H1 (cell line): Measurements from ENCODE around the gene STAT1. TPM values are rescaled to one million over a fixed set of nuclear protein-coding genes. Genes with fewer than 3 reads are reported as not detected.

ENCODE experiments used
- CTCF ChIA-PET: fragments of 300-600 bp; sonication (Branson Sonifier 250); formaldehyde crosslinking; loops from one replicate; lab custom pipeline; 2021; ENCODE audit not compliant: partially characterized antibody; lab: Charles Lee
- POLR2A ChIA-PET: fragments of 300-600 bp; sonication (Branson Sonifier 250); formaldehyde crosslinking; loops from one replicate; lab custom pipeline; 2021; ENCODE audit warnings: inconsistent platforms; ENCODE audit not compliant: partially characterized antibody; lab: Charles Lee
- DNase-seq, 2 experiments: peaks; one replicate each; pipeline versions ENCODE4 v3.0.0 to v3.0.0-alpha.2; 2010 to 2022; ENCODE audit warnings: low spot score in 2 of 2, low read depth in 1 of 2, mixed read lengths in 1 of 2
- FAIRE-seq: peaks from 2 replicates; lab custom pipeline; 2011; peaks lifted over from hg19 to GRCh38; lab: Jason Lieb, UNC
- H2AFZ ChIP-seq: 2 replicates; pipeline ENCODE4 v1.8.1; 2012; ENCODE audit warnings: low read length, inconsistent platforms
- H2AK5ac ChIP-seq: 2 replicates; pipeline ENCODE4 v1.6.1; 2013; ENCODE audit warnings: low read depth, low read length
- H2BK120ac ChIP-seq: replicated peaks from 2 replicates; pipeline ENCODE3; 2013; ENCODE audit warnings: low read depth, low read length, inconsistent platforms
- H2BK12ac ChIP-seq: 2 replicates; pipeline ENCODE4 v1.6.1; 2013; ENCODE audit warnings: low read depth, low read length
- H2BK15ac ChIP-seq: 2 replicates; pipeline ENCODE4 v1.6.1; 2013; ENCODE audit warnings: low read length
- H2BK20ac ChIP-seq: 2 replicates; pipeline ENCODE4 v1.6.1; 2013; ENCODE audit warnings: low read length
- H2BK5ac ChIP-seq: 2 replicates; pipeline ENCODE4 v1.6.1; 2013; ENCODE audit warnings: low read depth, low read length
- H3K14ac ChIP-seq: 2 replicates; pipeline ENCODE4 v1.6.1; 2013; ENCODE audit warnings: inconsistent platforms; ENCODE audit not compliant: insufficient read length
- H3K18ac ChIP-seq: 2 replicates; pipeline ENCODE4 v1.6.1; 2013; ENCODE audit warnings: low read length; ENCODE audit errors: extremely low read depth
- H3K23ac ChIP-seq: 2 replicates; pipeline ENCODE4 v1.6.1; 2013; ENCODE audit warnings: inconsistent platforms; ENCODE audit not compliant: insufficient read length
- H3K23me2 ChIP-seq: 2 replicates; pipeline ENCODE4 v1.6.1; 2013; ENCODE audit warnings: low read depth, low read length
- H3K27ac ChIP-seq: 2 replicates; pipeline ENCODE4 v1.6.1; 2011; ENCODE audit warnings: low read depth, low read length, inconsistent platforms
- H3K27me3 ChIP-seq, 4 experiments: replicated peaks in 1 of 4; 1 replicate in 1 of 4; 2 replicates in 3 of 4; pipeline versions ENCODE4 v1.6.1 to v1.8.1; 2011 to 2013; ENCODE audit warnings: low read length in 3 of 4, mild to moderate bottlenecking in 3 of 4, inconsistent platforms in 2 of 4, mixed read lengths in 2 of 4, moderate library complexity in 1 of 4; ENCODE audit not compliant: control insufficient read depth in 3 of 4, insufficient read depth in 3 of 4; ENCODE audit errors: extremely low read depth in 1 of 4
- H3K36me3 ChIP-seq, 4 experiments: 2 replicates each; pipeline versions ENCODE4 v1.6.1 to v1.8.1; 2011 to 2013; ENCODE audit warnings: mild to moderate bottlenecking in 4 of 4, low read length in 3 of 4, moderate library complexity in 2 of 4, control low read depth in 1 of 4, inconsistent platforms in 1 of 4; ENCODE audit not compliant: insufficient read depth in 4 of 4, control insufficient read depth in 2 of 4
- H3K4ac ChIP-seq: replicated peaks from 2 replicates; pipeline ENCODE3; 2013; ENCODE audit warnings: low read length, low read depth, mixed read lengths, inconsistent platforms; ENCODE audit not compliant: insufficient read length
- H3K4me1 ChIP-seq, 4 experiments: replicated peaks in 1 of 4; 1 replicate in 1 of 4; 2 replicates in 3 of 4; pipeline versions ENCODE4 v1.6.1 to v1.8.1; 2011 to 2013; ENCODE audit warnings: low read length in 3 of 4, inconsistent platforms in 2 of 4, mixed read lengths in 1 of 4; ENCODE audit not compliant: insufficient read depth in 4 of 4, control insufficient read depth in 3 of 4
- H3K4me2 ChIP-seq, 2 experiments: 2 replicates each; pipeline versions ENCODE4 v1.6.1 to v1.8.1; 2011 to 2013; ENCODE audit warnings: low read depth in 2 of 2, low read length in 2 of 2, control low read depth in 1 of 2, inconsistent platforms in 1 of 2, mild to moderate bottlenecking in 1 of 2; ENCODE audit not compliant: insufficient read depth in 1 of 2
- H3K4me3 ChIP-seq, 4 experiments: fragments of 200-600, 300-600 bp in 1 of 4; sonication (generic), shearing (Covaris generic), sonication (Bioruptor Twin) in 1 of 4; 2 replicates each; pipeline versions ENCODE4 v1.5.1 to v1.8.1; 2011 to 2016; ENCODE audit warnings: low read length in 4 of 4, low read depth in 3 of 4, control low read depth in 2 of 4, inconsistent platforms in 2 of 4, mild to moderate bottlenecking in 2 of 4, mixed read lengths in 1 of 4, moderate library complexity in 1 of 4; ENCODE audit not compliant: insufficient read depth in 2 of 4; ENCODE audit errors: extremely low read depth in 1 of 4
- H3K56ac ChIP-seq: replicated peaks from 2 replicates; pipeline ENCODE3; 2013; ENCODE audit warnings: low read depth, mild to moderate bottlenecking, mixed read lengths, low read length, inconsistent platforms; ENCODE audit not compliant: insufficient read length
- H3K79me1 ChIP-seq: 2 replicates; pipeline ENCODE4 v1.6.1; 2013; ENCODE audit warnings: low read depth, low read length, control low read depth
- H3K79me2 ChIP-seq, 2 experiments: 2 replicates each; pipeline versions ENCODE4 v1.6.1 to v1.8.1; 2012 to 2013; ENCODE audit warnings: low read length in 2 of 2, mild to moderate bottlenecking in 2 of 2, inconsistent platforms in 1 of 2; ENCODE audit not compliant: insufficient read depth in 2 of 2, control insufficient read depth in 1 of 2
- H3K9ac ChIP-seq, 4 experiments: replicated peaks in 1 of 4; 1 replicate in 1 of 4; 2 replicates in 3 of 4; pipeline versions ENCODE4 v1.6.1 to v1.8.1; 2011 to 2013; ENCODE audit warnings: low read depth in 3 of 4, low read length in 3 of 4, control low read depth in 2 of 4, mild to moderate bottlenecking in 2 of 4, moderate library complexity in 2 of 4, inconsistent platforms in 1 of 4; ENCODE audit errors: extremely low read depth in 1 of 4
- H3K9me3 ChIP-seq, 2 experiments: 2 replicates each; pipeline versions ENCODE4 v1.6.1 to v1.8.1; 2012 to 2013; ENCODE audit warnings: mild to moderate bottlenecking in 2 of 2, moderate library complexity in 2 of 2, control low read depth in 1 of 2, inconsistent platforms in 1 of 2, low read depth in 1 of 2, low read length in 1 of 2, mixed read lengths in 1 of 2; ENCODE audit not compliant: insufficient read depth in 2 of 2
- H4K20me1 ChIP-seq, 2 experiments: replicated peaks in 1 of 2; 2 replicates each; pipeline versions ENCODE3 to v1.8.1; 2011 to 2013; ENCODE audit warnings: inconsistent platforms in 2 of 2, low read length in 2 of 2, mild to moderate bottlenecking in 1 of 2; ENCODE audit not compliant: insufficient read depth in 2 of 2, control insufficient read depth in 1 of 2
- H4K5ac ChIP-seq: 2 replicates; pipeline ENCODE4 v1.6.1; 2013; ENCODE audit warnings: low read length, low read depth, mixed read lengths, inconsistent platforms; ENCODE audit not compliant: insufficient read length
- H4K8ac ChIP-seq: 2 replicates; pipeline ENCODE4 v1.8.0; 2013; ENCODE audit warnings: mild to moderate bottlenecking, moderate library complexity, low read length, inconsistent platforms; ENCODE audit not compliant: insufficient read depth; ENCODE audit errors: extremely low read depth
- H4K91ac ChIP-seq: replicated peaks from 2 replicates; pipeline ENCODE3; 2013; ENCODE audit warnings: low read length, mixed read lengths, inconsistent platforms; ENCODE audit not compliant: insufficient read length
- KDM4A ChIP-seq: IDR thresholded peaks from one replicate; pipeline ENCODE4 v1.7.1; 2012; ENCODE audit warnings: low read depth, mild to moderate bottlenecking, moderate library complexity, low read length, inconsistent platforms; ENCODE audit not compliant: severe bottlenecking
- KDM5A ChIP-seq: fragments of 200-600 bp; IDR thresholded peaks from 2 replicates; pipeline ENCODE4 v1.7.1; 2012; ENCODE audit warnings: mild to moderate bottlenecking, low read length, inconsistent platforms, mixed read lengths
- SAP30 ChIP-seq: fragments of 300-600 bp; sonication (generic); IDR thresholded peaks from 2 replicates; pipeline ENCODE4 v1.7.1; 2012; ENCODE audit warnings: low read length, moderate library complexity, mild to moderate bottlenecking, inconsistent platforms; ENCODE audit not compliant: insufficient read depth, insufficient replicate concordance
- SIN3A ChIP-seq, 2 experiments: IDR thresholded peaks in 1 of 2; conservative IDR thresholded peaks in 1 of 2; 2 replicates each; pipeline ENCODE4 v1.6.1; 2011 to 2012; ENCODE audit warnings: low read length in 2 of 2, improper control_type of control experiment in 1 of 2, low read depth in 1 of 2, mild to moderate bottlenecking in 1 of 2
- SP2 ChIP-seq: IDR thresholded peaks from 2 replicates; pipeline ENCODE4 v1.6.1; 2012; ENCODE audit warnings: mild to moderate bottlenecking, low read length, inconsistent platforms
- TEAD4 ChIP-seq: IDR thresholded peaks from 2 replicates; pipeline ENCODE4 v1.6.1; 2012; ENCODE audit warnings: low read depth, low read length, inconsistent platforms, mixed read lengths
- ZNF274 ChIP-seq: IDR thresholded peaks from 2 replicates; pipeline ENCODE4 v1.7.0; 2012; ENCODE audit warnings: low read length, borderline replicate concordance; ENCODE audit errors: extremely low read depth
- WGBS, 2 experiments: shearing (Covaris generic) in 1 of 2; methylation state at CpG; one replicate each; pipeline versions ENCODE4 v1.1.6 to v1.1.7; 2013 to 2015; ENCODE audit warnings: low lambda C conversion rate in 2 of 2, mixed read lengths in 2 of 2, inconsistent platforms in 1 of 2, low coverage in 1 of 2, missing lambda C conversion rate in 1 of 2; ENCODE audit not compliant: insufficient replicate concordance in 2 of 2, insufficient coverage in 1 of 2, insufficient read length in 1 of 2; ENCODE audit errors: extremely low coverage in 1 of 2, missing lambda C conversion rate in 1 of 2; 5-methylcytosine and 5-hydroxymethylcytosine counted together
- polyA plus RNA-seq, 7 experiments: library from polyadenylated mRNA; depleted of rRNA in 3 of 7; stranded (reverse) in 5 of 7; unstranded in 2 of 7; fragments of >200 nt in 5 of 7; fragments of 200-250 nt in 2 of 7; gene quantifications; 1 replicate in 5 of 7; 2 replicates in 1 of 7; 4 replicates in 1 of 7; pipeline versions ENCODE4 v1.2.1 to v1.2.3, GENCODE V29; 2011 to 2013; ENCODE audit warnings: missing spikeins in 2 of 7, mixed read lengths in 2 of 7
- total RNA-seq: library from RNA; stranded (reverse); fragmentation: NEBNext Ultra II Directional; extraction: Animal tissue kit (Norgen Biotek cat#: 25700); gene quantifications from 2 replicates; pipeline ENCODE4 v1.2.1, GENCODE V29; 2021

STAT1 gene
- total and polyA plus RNA-seq, 2 of the 8 experiments (the other 6 are each of a cell fraction or from before 2014, with no cell fraction given): 20.3 to 43.0 TPM

GRCh38 chr2:191056228-191056627 lies 42.3 kb upstream of the STAT1 start:
- H2BK15ac ChIP-seq: no peak overlapping the region
- H2BK5ac ChIP-seq: no peak overlapping the region
- H4K91ac ChIP-seq: no peak overlapping the region
- no peak overlapping the region for H3K27ac ChIP-seq
- H3K79me2 ChIP-seq: no peaks in the 10 kb centered on the region
- H3K23me2 ChIP-seq: no peaks in the 10 kb centered on the region
- POLR2A ChIA-PET: no interaction called here
- H3K9ac ChIP-seq: no peak overlapping the region
- no peak overlapping the region for H3K23ac ChIP-seq
- CTCF ChIA-PET: no interaction called here
- no peak overlapping the region for H3K4me2 ChIP-seq
- H2AK5ac ChIP-seq: no peak overlapping the region
- H2BK120ac ChIP-seq: no peak overlapping the region
- H3K4me3 ChIP-seq: no peak overlapping the region
- no peak overlapping the region for H2BK12ac ChIP-seq
- no peaks in the 10 kb centered on the region for H3K79me1 ChIP-seq
- WGBS, 2 experiments: 94% methylated on average over 2 of the region's 2 CpGs; no CpG with 5 or more reads in 1 of the 2 experiments
- TF ChIP-seq SAP30 (no peak), SIN3A (conservative IDR thresholded peaks at IDR 0.05 in 1 of 2, IDR thresholded peaks at IDR 0.05 in 1 of 2; ENCODE audit: low read depth in 1 of 2, low read length in 2 of 2) (no peak), KDM4A (no peak), SP2 (no peak), TEAD4 (no peak), KDM5A (no peak), ZNF274 (no peak)
- no peak overlapping the region for H3K56ac ChIP-seq
- no peak overlapping the region for H2BK20ac ChIP-seq
- no peak overlapping the region for H3K4ac ChIP-seq
- no peak overlapping the region for H4K5ac ChIP-seq
- DNase-seq (no peak), FAIRE-seq (no peak)
- H2AFZ ChIP-seq: no peak overlapping the region
- no peak overlapping the region for H3K14ac ChIP-seq
- H3K4me1 ChIP-seq: no peaks in the 10 kb centered on the region
- no peaks in the 10 kb centered on the region for H4K20me1 ChIP-seq
- no peak overlapping the region for H4K8ac ChIP-seq
- no peak overlapping the region for H3K18ac ChIP-seq
- no peaks in the 10 kb centered on the region for H3K9me3 ChIP-seq
- H3K27me3 ChIP-seq: no peaks in the 10 kb centered on the region
- H3K36me3 ChIP-seq: no peaks in the 10 kb centered on the region
